Measurements from ENCODE around the gene BCAS3. TPM values are rescaled to one million over a fixed set of nuclear protein-coding genes. Genes with fewer than 3 reads are reported as not detected.

The BCAS3 gene
- total RNA-seq, 1 donor from 2014 or later = 19.0 TPM

GRCh38 chr17:61048376-61049106 is 370.9 kb downstream of the BCAS3 start:
- intact Hi-C loops (cut with micrococcal nuclease) = no loop called here

- intact Hi-C loops (cut with micrococcal nuclease) = no loop called here
Measured at GRCh38 chr17:61053469-61053868, 375.8 kb downstream of the BCAS3 start.

- intact Hi-C loops (cut with micrococcal nuclease) = no loop called here
Measured at GRCh38 chr17:61054436-61054835, 376.8 kb downstream of the BCAS3 start.

- intact Hi-C loops (cut with micrococcal nuclease) = loop anchor here (1.0 kb wide), 2 partner anchors 82 to 165 kb away; no protein-coding TSS in a partner anchor
Measured at GRCh38 chr17:61057257-61057656, 379.6 kb downstream of the BCAS3 start.

- intact Hi-C loops (cut with micrococcal nuclease) = no loop called here
Measured at GRCh38 chr17:61058066-61058465, 380.4 kb downstream of the BCAS3 start.

- intact Hi-C loops (cut with micrococcal nuclease) = no loop called here
Measured at GRCh38 chr17:61063528-61063927, 385.9 kb downstream of the BCAS3 start.

GRCh38 chr17:61064087-61064951 is 386.7 kb downstream of the BCAS3 start:
- intact Hi-C loops (cut with micrococcal nuclease) = no loop called here

- intact Hi-C loops (cut with micrococcal nuclease) = no loop called here
Measured at GRCh38 chr17:61065263-61065773, 387.7 kb downstream of the BCAS3 start.

GRCh38 chr17:61066062-61066461 is 388.4 kb downstream of the BCAS3 start:
- intact Hi-C loops (cut with micrococcal nuclease) = no loop called here

- intact Hi-C loops (cut with micrococcal nuclease) = no loop called here
Measured at GRCh38 chr17:61070649-61071048, 393.0 kb downstream of the BCAS3 start.

GRCh38 chr17:61072648-61073047 is 395.0 kb downstream of the BCAS3 start:
- intact Hi-C loops (cut with micrococcal nuclease) = no loop called here

GRCh38 chr17:61073131-61073530 is 395.5 kb downstream of the BCAS3 start:
- intact Hi-C loops (cut with micrococcal nuclease) = no loop called here

GRCh38 chr17:61073799-61074513 is 396.3 kb downstream of the BCAS3 start:
- intact Hi-C loops (cut with micrococcal nuclease) = no loop called here

GRCh38 chr17:61075988-61076387 is 398.3 kb downstream of the BCAS3 start:
- intact Hi-C loops (cut with micrococcal nuclease) = no loop called here

GRCh38 chr17:61076621-61077031 is 399.0 kb downstream of the BCAS3 start:
- intact Hi-C loops (cut with micrococcal nuclease) = no loop called here

GRCh38 chr17:61081959-61082358 is 404.3 kb downstream of the BCAS3 start:
- intact Hi-C loops (cut with micrococcal nuclease) = no loop called here

GRCh38 chr17:61084260-61084659 is 406.6 kb downstream of the BCAS3 start:
- intact Hi-C loops (cut with micrococcal nuclease) = no loop called here

- intact Hi-C loops (cut with micrococcal nuclease) = no loop called here
Measured at GRCh38 chr17:61087024-61087423, 409.4 kb downstream of the BCAS3 start.

GRCh38 chr17:61088556-61088955 is 410.9 kb downstream of the BCAS3 start:
- intact Hi-C loops (cut with micrococcal nuclease) = no loop called here

GRCh38 chr17:61091096-61091495 is 413.4 kb downstream of the BCAS3 start:
- intact Hi-C loops (cut with micrococcal nuclease) = loop anchor here (10.0 kb wide), 1 partner anchor 56 kb away; no protein-coding TSS in a partner anchor

GRCh38 chr17:61097781-61098180 is 420.1 kb downstream of the BCAS3 start:
- intact Hi-C loops (cut with micrococcal nuclease) = loop anchor here (10.0 kb wide), 1 partner anchor 63 kb away; no protein-coding TSS in a partner anchor

All from T-helper 1 cell treated with Interleukin-12 subunit alpha and Interleukin-12 subunit beta and Interleukin-4 antibody, amounts not matched to agents 30 ng/mL and 1 ng/mL, for 36 hours (primary cell).